Tibial nerve (tissue), 3 donors: ENCODE results near the gene SPATS2.

Experiments used
- POLR2A ChIP-seq, 2 donors: fragments of 450-650 bp; IDR thresholded peaks; one replicate each; pipeline ENCODE4 v1.6.1; 2017; ENCODE audit warnings: antibody characterized with exemption in 2 of 2, mild to moderate bottlenecking in 2 of 2, moderate library complexity in 2 of 2
- TF ChIP-seq, protein P1 (sequence below), 5 experiments: fragments of 200-600 bp in 3 of 5; fragments of 450-650 bp in 2 of 5; sonication (generic) in 3 of 5; IDR thresholded peaks; one replicate each; pipeline ENCODE4 v1.5.1; 2016 to 2019; ENCODE audit warnings: antibody characterized with exemption in 5 of 5, mild to moderate bottlenecking in 3 of 5, moderate library complexity in 2 of 5

DNA sequence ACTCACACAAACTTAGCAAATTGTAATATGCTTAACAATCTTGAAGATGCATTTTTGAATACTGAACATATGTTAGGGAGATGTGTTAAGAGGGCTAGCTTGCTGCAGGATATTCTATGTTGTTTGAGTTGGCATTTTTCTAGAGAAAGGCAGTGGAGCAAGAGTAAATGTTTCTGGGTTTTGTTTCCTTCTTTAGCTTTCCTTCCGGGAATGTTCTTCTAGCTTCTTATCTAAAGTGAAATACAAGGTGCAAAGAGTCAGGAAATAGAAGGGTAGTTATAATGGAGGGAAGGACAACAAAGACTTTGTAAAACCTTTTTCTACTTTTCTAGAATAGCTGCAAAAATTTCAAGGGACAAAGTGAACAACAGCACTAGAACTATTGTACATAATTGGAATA lies 94.0 kb downstream of the SPATS2 start:
- TF ChIP-seq, protein P1, sequence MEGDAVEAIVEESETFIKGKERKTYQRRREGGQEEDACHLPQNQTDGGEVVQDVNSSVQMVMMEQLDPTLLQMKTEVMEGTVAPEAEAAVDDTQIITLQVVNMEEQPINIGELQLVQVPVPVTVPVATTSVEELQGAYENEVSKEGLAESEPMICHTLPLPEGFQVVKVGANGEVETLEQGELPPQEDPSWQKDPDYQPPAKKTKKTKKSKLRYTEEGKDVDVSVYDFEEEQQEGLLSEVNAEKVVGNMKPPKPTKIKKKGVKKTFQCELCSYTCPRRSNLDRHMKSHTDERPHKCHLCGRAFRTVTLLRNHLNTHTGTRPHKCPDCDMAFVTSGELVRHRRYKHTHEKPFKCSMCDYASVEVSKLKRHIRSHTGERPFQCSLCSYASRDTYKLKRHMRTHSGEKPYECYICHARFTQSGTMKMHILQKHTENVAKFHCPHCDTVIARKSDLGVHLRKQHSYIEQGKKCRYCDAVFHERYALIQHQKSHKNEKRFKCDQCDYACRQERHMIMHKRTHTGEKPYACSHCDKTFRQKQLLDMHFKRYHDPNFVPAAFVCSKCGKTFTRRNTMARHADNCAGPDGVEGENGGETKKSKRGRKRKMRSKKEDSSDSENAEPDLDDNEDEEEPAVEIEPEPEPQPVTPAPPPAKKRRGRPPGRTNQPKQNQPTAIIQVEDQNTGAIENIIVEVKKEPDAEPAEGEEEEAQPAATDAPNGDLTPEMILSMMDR (IDR thresholded peaks at IDR 0.05) = no peak
- TF ChIP-seq POLR2A (IDR thresholded peaks at IDR 0.05) = no peak
